ENCODE measurements around the gene CHPT1. TPM values are rescaled to one million over a fixed set of nuclear protein-coding genes. Genes with fewer than 3 reads are reported as not detected.
"Not testable (repeated sequence)": the region's sequence is repeated elsewhere in the genome, so short reads cannot be mapped to it uniquely, and the experiment has no call there.

Gene CHPT1
- total RNA-seq, 1 donor from 2014 or later: 65.3 TPM

DNA sequence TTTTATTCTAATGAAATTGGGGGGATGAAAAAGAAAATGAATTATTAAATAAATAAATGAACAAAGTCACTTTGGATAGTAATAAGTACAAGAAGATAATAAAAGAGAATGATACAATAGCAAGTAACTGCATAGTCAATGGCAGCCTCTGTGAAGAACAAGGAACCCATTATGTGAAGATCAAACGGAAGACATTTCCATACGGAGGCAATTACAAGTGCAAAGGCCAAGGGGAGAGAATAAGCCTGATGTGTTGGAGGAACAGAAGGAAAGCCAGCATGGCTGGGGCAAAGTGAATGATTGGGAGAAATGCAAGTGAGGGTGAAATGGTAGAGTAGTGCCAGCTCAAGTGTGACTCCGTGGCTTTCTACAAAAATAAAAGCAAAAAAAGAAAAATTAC lies 43.9 kb upstream of the CHPT1 start:
- ATAC-seq (no peak), DNase-seq (no peak)
- intact Hi-C loops (cut with DNase I): no loop called here
- no peak overlapping the region for H3K4me3 ChIP-seq
- no peaks in the 10 kb centered on the region for H3K36me3 ChIP-seq
- H3K27me3 ChIP-seq (ENCODE audit: low read depth): no peaks in the 10 kb centered on the region
- no peak overlapping the region for H3K27ac ChIP-seq
- TF ChIP-seq, protein P1, sequence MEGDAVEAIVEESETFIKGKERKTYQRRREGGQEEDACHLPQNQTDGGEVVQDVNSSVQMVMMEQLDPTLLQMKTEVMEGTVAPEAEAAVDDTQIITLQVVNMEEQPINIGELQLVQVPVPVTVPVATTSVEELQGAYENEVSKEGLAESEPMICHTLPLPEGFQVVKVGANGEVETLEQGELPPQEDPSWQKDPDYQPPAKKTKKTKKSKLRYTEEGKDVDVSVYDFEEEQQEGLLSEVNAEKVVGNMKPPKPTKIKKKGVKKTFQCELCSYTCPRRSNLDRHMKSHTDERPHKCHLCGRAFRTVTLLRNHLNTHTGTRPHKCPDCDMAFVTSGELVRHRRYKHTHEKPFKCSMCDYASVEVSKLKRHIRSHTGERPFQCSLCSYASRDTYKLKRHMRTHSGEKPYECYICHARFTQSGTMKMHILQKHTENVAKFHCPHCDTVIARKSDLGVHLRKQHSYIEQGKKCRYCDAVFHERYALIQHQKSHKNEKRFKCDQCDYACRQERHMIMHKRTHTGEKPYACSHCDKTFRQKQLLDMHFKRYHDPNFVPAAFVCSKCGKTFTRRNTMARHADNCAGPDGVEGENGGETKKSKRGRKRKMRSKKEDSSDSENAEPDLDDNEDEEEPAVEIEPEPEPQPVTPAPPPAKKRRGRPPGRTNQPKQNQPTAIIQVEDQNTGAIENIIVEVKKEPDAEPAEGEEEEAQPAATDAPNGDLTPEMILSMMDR (IDR thresholded peaks at IDR 0.05): no peak
- H3K4me1 ChIP-seq: no peaks in the 10 kb centered on the region
- H3K9me3 ChIP-seq: no peaks in the 10 kb centered on the region

DNA sequence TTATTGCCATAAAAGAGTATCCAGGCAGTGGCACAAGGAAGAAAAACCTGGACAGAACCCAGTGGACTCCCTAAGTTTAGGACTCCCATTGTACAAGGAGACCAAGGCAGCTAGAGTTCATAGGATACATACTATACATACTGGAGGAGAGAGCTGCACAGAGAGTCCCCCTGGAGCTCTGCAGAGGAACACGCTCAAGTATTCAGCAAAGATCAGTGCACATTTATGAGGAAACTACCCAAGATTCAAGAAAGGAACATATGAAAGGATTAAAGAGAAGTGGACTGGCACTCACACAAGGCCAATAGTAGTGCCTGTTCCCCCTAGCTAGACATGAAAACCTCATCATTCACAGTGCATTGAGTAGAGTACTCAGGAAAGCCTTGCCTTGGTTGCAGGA lies 43.0 kb upstream of the CHPT1 start:
- H3K27ac ChIP-seq: no peak overlapping the region
- no peaks in the 10 kb centered on the region for H3K4me1 ChIP-seq
- H3K9me3 ChIP-seq: no peaks in the 10 kb centered on the region
- intact Hi-C loops (cut with DNase I): no loop called here
- H3K27me3 ChIP-seq (ENCODE audit: low read depth): no peaks in the 10 kb centered on the region
- ATAC-seq (no peak), DNase-seq (no peak)
- TF ChIP-seq, protein P1 (IDR thresholded peaks at IDR 0.05): no peak
- H3K36me3 ChIP-seq: no peaks in the 10 kb centered on the region
- no peak overlapping the region for H3K4me3 ChIP-seq

DNA sequence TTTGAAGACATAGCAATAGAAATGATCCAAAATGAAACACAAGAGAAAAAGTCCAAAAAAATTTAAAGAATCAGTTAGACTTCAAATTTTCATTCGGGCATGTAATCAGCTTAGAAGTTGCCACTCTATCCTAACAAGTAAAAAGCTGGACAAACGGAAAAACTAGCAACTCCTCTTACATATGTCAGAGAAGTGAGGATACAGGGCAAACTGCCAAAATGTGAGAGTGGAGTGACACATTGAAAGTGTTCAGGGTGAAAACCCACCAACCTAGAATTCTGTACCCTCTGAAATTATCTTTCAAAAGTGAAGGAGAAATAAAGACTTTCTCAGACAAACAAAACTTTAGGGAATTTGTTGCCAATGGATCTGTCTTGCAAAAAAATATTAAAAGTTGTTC lies 42.0 kb upstream of the CHPT1 start:
- intact Hi-C loops (cut with DNase I): no loop called here
- H3K36me3 ChIP-seq: no peaks in the 10 kb centered on the region
- ATAC-seq (no peak), DNase-seq (no peak)
- H3K4me1 ChIP-seq: no peaks in the 10 kb centered on the region
- H3K27ac ChIP-seq: no peak overlapping the region
- no peaks in the 10 kb centered on the region for H3K27me3 ChIP-seq (ENCODE audit: low read depth)
- TF ChIP-seq, protein P1 (IDR thresholded peaks at IDR 0.05): no peak
- H3K9me3 ChIP-seq: no peaks in the 10 kb centered on the region
- no peak overlapping the region for H3K4me3 ChIP-seq

DNA sequence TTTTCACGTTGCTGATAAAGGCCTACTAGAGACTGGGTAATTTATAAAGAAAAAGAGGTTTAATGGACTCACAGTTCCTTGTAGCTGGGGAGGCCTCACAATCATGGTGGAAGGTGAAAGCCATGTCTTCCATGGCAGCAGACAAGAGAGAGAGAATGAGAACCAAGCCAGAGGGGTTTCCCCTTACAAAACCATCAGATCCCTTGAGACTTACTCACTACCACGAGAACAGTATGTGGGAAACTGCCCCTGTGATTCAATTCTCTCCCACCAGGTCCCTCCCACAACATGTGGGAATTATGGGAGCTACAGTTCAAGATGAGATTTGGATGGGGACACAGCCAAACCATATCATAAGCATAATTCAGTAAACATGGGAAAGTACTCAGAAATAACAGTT lies 36.8 kb upstream of the CHPT1 start:
- ATAC-seq; H3K4me1 ChIP-seq; H3K36me3 ChIP-seq; H3K9me3 ChIP-seq; H3K27ac ChIP-seq; DNase-seq; intact Hi-C loops (cut with DNase I); H3K4me3 ChIP-seq; H3K27me3 ChIP-seq (ENCODE audit: low read depth): not testable (repeated sequence)

DNA sequence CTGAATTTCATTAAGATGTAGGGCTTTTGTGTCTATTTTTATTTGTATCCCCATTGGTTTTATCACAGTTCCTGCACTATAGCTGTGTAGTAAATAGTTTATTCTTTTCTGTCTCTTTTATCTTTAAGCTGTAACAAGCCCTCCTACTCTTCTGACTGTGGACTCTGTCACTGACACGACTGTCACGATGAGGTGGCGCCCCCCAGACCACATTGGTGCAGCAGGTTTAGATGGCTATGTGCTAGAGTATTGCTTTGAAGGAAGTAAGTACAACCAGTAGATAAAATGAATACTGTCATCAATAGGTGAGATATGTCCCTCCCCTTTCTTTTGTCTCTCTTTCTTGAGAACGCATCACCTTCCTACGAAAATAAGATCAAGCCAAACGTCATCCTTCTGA lies 34.1 kb upstream of the CHPT1 start:
- intact Hi-C loops (cut with DNase I): no loop called here

DNA sequence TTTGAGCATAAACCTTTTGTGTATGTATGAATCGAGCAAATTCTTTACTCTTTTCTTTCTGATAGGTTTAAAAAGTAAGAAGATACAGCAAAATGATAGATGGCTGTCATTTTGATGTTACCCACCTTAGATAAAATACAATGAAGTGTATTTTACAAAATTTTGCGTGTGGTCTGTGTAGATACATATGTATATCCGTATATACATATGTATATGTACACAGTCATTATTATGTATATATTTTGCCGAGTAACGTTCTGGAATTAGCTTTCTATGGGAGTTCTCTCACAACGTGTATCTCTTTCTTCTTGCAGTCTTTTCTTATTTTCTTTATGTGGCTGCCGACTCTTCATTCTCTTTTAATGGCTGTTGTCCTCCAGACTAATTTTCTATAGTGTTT lies 32.4 kb upstream of the CHPT1 start:
- Histone ChIP-seq H3K4me1 (peaks cover under 1% of the 10 kb centered on the region), H3K27me3 (ENCODE audit: low read depth) (no peaks in the 10 kb centered on the region), H3K4me3 (no peak overlapping the region), H3K27ac (no peak overlapping the region), H3K9me3 (no peaks in the 10 kb centered on the region), H3K36me3 (no peaks in the 10 kb centered on the region)
- intact Hi-C loops (cut with DNase I): no loop called here
- ATAC-seq (no peak), DNase-seq (no peak)
- TF ChIP-seq, protein P1 (IDR thresholded peaks at IDR 0.05): no peak

More for the DNA sequence above, 34.1 kb upstream of the CHPT1 start:
- DNase-seq (no peak), ATAC-seq (no peak)
- TF ChIP-seq, protein P1 (IDR thresholded peaks at IDR 0.05): no peak
- Histone ChIP-seq H3K36me3 (no peaks in the 10 kb centered on the region), H3K27me3 (ENCODE audit: low read depth) (no peaks in the 10 kb centered on the region), H3K4me1 (no peaks in the 10 kb centered on the region), H3K9me3 (no peaks in the 10 kb centered on the region), H3K4me3 (no peak overlapping the region), H3K27ac (no peak overlapping the region)

Measured in lower lobe of right lung (tissue), 2 donors.